Measurements from ENCODE around the gene MARCHF9.
"Not testable (repeated sequence)": the region's sequence is repeated elsewhere in the genome, so short reads cannot be mapped to it uniquely, and the experiment has no call there.

MARCHF9 gene

GRCh38 chr12:57754411-57755193 lies at the start of gene MARCHF9:
MARCHF9 (plus strand) TSS chr12:57755103; CDS start chr12:57755529, 426 bp downstream.
- DNase-seq: peak; percentile 83

- no peak for DNase-seq
These were observed 47.7 kb upstream of the MARCHF9 start for GRCh38 chr12:57707250-57707649.

GRCh38 chr12:57708296-57708695 lies 46.6 kb upstream of the MARCHF9 start:
- no peak for DNase-seq

GRCh38 chr12:57712701-57713100 lies 42.2 kb upstream of the MARCHF9 start:
- no peak for DNase-seq

GRCh38 chr12:57713209-57713608 lies 41.7 kb upstream of the MARCHF9 start:
- DNase-seq: no peak

GRCh38 chr12:57715036-57715748 lies 39.7 kb upstream of the MARCHF9 start:
- DNase-seq: not testable (repeated sequence)

GRCh38 chr12:57715786-57716185 lies 39.1 kb upstream of the MARCHF9 start:
- DNase-seq: no peak

- no peak for DNase-seq
These were observed 38.6 kb upstream of the MARCHF9 start for GRCh38 chr12:57716305-57716704.

- DNase-seq: no peak
These were observed 37.8 kb upstream of the MARCHF9 start for GRCh38 chr12:57717131-57717530.

GRCh38 chr12:57717846-57718640 lies 36.9 kb upstream of the MARCHF9 start:
- DNase-seq: no peak

GRCh38 chr12:57718641-57719528 lies 36.0 kb upstream of the MARCHF9 start:
- DNase-seq: no peak

GRCh38 chr12:57719777-57720605 lies 34.9 kb upstream of the MARCHF9 start:
- DNase-seq: no peak

GRCh38 chr12:57720606-57721595 lies 34.0 kb upstream of the MARCHF9 start:
- no peak for DNase-seq

GRCh38 chr12:57721846-57722608 lies 32.9 kb upstream of the MARCHF9 start:
- not testable (repeated sequence) for DNase-seq

- no peak for DNase-seq
These were observed 31.9 kb upstream of the MARCHF9 start for GRCh38 chr12:57722716-57723629.

GRCh38 chr12:57723630-57723962 lies 31.3 kb upstream of the MARCHF9 start:
- no peak for DNase-seq

GRCh38 chr12:57724003-57724935 lies 30.6 kb upstream of the MARCHF9 start:
- no peak for DNase-seq
